Progenitor cell of endocrine pancreas (in vitro differentiated cells): ENCODE data around the gene ACER1. TPM values are rescaled to one million over a fixed set of nuclear protein-coding genes. Genes with fewer than 3 reads are reported as not detected.

ENCODE experiments used
- DNase-seq: peaks from one replicate; pipeline ENCODE4 v3.0.0; 2021; ENCODE audit warnings: low spot score; ENCODE audit not compliant: unreplicated experiment
- H3K27ac Mint-ChIP-seq: 2 replicates; pipeline ENCODE4 v1.8.0; 2021; ENCODE audit warnings: mild to moderate bottlenecking, moderate library complexity, mixed read lengths
- H3K27me3 Mint-ChIP-seq: 2 replicates; pipeline ENCODE4 v1.8.0; 2021; ENCODE audit warnings: mixed read lengths
- H3K36me3 Mint-ChIP-seq: 2 replicates; pipeline ENCODE4 v1.8.0; 2022; ENCODE audit warnings: mixed read lengths; ENCODE audit not compliant: insufficient read depth
- H3K4me1 Mint-ChIP-seq: 2 replicates; pipeline ENCODE4 v1.8.0; 2021; ENCODE audit warnings: low read depth, mixed read lengths
- H3K4me3 Mint-ChIP-seq: 2 replicates; pipeline ENCODE4 v1.8.0; 2021; ENCODE audit warnings: low read depth, mild to moderate bottlenecking, moderate library complexity, mixed read lengths
- H3K9me3 Mint-ChIP-seq: 2 replicates; pipeline ENCODE4 v1.8.0; 2021; ENCODE audit warnings: low read depth, mixed read lengths
- CTCF ChIP-seq: fragments of 200-600 bp; sonication (generic); IDR thresholded peaks from one replicate; pipeline ENCODE4 v1.5.0; 2021; ENCODE audit warnings: antibody characterized with exemption, mild to moderate bottlenecking; ENCODE audit not compliant: unreplicated experiment
- total RNA-seq: library from RNA; stranded (reverse); gene quantifications from 2 replicates; pipeline ENCODE4 v1.2.1, GENCODE V29; 2021

ACER1 gene
- total RNA-seq, 1 donor from 2014 or later = not detected

- Mint-ChIP-seq H3K36me3 (peaks cover 2% of the 10 kb centered on the region), H3K27ac (no peak overlapping the region), H3K9me3 (peaks cover 15% of the 10 kb centered on the region), H3K4me3 (no peak overlapping the region), H3K27me3 (peaks cover 1% of the 10 kb centered on the region), H3K4me1 (no peaks in the 10 kb centered on the region)
- no peak for TF ChIP-seq CTCF
- no peak for DNase-seq
These were observed 35.0 kb downstream of the ACER1 start for GRCh38 chr19:6298413-6298812.

GRCh38 chr19:6297202-6297601, 36.2 kb downstream of the ACER1 start:
- H3K36me3 Mint-ChIP-seq = peaks cover 2% of the 10 kb centered on the region
- DNase-seq = no peak
- no peaks in the 10 kb centered on the region for H3K27me3 Mint-ChIP-seq
- no peak overlapping the region for H3K4me3 Mint-ChIP-seq
- peaks cover 18% of the 10 kb centered on the region for H3K9me3 Mint-ChIP-seq
- H3K27ac Mint-ChIP-seq = no peak overlapping the region
- H3K4me1 Mint-ChIP-seq = no peaks in the 10 kb centered on the region
- no peak for TF ChIP-seq CTCF

GRCh38 chr19:6292006-6292405, 41.4 kb downstream of the ACER1 start:
- Mint-ChIP-seq H3K4me1 (no peaks in the 10 kb centered on the region), H3K36me3 (peaks cover 2% of the 10 kb centered on the region), H3K27me3 (no peaks in the 10 kb centered on the region), H3K9me3 (peaks cover 42% of the 10 kb centered on the region), H3K27ac (no peak overlapping the region), H3K4me3 (no peak overlapping the region)
- no peak for DNase-seq
- TF ChIP-seq CTCF = no peak

- no peak overlapping the region for H3K4me3 Mint-ChIP-seq
- no peak for TF ChIP-seq CTCF
- peaks cover 28% of the 10 kb centered on the region for H3K9me3 Mint-ChIP-seq
- H3K27ac Mint-ChIP-seq = no peak overlapping the region
- DNase-seq = no peak
- H3K36me3 Mint-ChIP-seq = no peaks in the 10 kb centered on the region
- H3K4me1 Mint-ChIP-seq = no peaks in the 10 kb centered on the region
- no peaks in the 10 kb centered on the region for H3K27me3 Mint-ChIP-seq
These were observed 44.7 kb downstream of the ACER1 start for GRCh38 chr19:6288737-6289136.

- no peak for DNase-seq
- Mint-ChIP-seq H3K9me3 (peaks cover 24% of the 10 kb centered on the region), H3K4me3 (no peak overlapping the region), H3K27ac (no peak overlapping the region), H3K4me1 (no peaks in the 10 kb centered on the region), H3K36me3 (no peaks in the 10 kb centered on the region), H3K27me3 (no peaks in the 10 kb centered on the region)
- no peak for TF ChIP-seq CTCF
These were observed 46.0 kb downstream of the ACER1 start for GRCh38 chr19:6287269-6287885.
